Nucleus accumbens (tissue), 56 donors: Measurements from ENCODE around the gene SLC25A15.
"Not testable (repeated sequence)": the region's sequence is repeated elsewhere in the genome, so short reads cannot be mapped to it uniquely, and the experiment has no call there.

Experiments
- DNase-seq, 56 donors: peaks; one replicate each; lab custom pipeline; 2025; lab: John Stamatoyannopoulos, UW

SLC25A15 gene

DNA sequence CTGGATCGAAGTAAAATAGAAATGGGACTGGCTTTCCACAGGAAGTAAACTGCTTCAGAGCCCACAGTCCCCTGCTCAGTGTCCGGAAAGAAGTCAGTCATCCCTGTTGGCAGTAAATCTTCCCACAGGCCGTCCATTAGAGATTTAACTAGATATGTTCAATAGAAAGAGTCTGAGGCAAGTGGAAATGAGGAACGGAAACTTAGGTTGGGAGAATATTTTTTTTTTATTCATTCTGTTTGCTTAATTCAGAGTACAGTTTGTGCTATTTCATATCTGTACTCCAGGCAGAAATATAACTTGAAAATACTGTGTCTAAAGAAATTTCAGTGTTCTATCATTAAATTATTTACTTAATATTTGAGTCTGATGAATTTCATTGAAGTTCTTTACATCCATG is 22.7 kb downstream of the SLC25A15 start:
- no peak for DNase-seq

DNA sequence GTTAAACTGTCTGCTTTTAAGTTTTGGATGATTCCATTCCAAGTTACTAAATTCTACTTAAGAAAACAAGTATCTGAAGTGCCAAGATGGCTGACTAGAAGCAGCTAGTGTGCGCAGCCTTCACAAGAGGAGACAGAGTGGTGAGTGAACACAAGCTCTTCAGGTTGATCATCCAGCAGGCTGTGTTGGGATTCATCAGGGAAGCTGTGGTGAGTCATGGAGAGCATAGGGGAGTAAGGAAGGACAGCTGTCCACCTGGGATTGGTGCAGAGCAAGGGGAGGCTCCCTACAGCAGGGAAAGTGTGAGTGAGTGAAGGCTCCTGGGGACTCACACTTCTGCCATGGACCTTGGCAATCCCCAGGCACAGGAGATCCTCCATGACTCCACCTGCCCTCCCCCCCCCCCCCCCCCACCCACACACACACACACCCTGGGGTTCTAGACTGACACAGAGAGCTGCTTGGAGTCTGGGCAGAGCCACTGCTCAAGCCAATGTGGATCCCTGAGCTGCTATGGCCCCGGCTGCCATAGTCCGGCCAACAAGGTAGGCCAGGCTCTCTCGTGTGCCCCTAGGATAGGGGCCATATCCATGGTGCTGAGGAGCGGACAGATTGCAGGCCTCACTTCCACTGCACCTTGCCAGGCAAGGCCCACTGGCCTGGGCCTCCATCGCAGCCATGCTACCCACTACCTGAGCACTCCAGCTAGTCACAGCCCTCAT is 23.5 kb downstream of the SLC25A15 start:
- DNase-seq = no peak

DNA sequence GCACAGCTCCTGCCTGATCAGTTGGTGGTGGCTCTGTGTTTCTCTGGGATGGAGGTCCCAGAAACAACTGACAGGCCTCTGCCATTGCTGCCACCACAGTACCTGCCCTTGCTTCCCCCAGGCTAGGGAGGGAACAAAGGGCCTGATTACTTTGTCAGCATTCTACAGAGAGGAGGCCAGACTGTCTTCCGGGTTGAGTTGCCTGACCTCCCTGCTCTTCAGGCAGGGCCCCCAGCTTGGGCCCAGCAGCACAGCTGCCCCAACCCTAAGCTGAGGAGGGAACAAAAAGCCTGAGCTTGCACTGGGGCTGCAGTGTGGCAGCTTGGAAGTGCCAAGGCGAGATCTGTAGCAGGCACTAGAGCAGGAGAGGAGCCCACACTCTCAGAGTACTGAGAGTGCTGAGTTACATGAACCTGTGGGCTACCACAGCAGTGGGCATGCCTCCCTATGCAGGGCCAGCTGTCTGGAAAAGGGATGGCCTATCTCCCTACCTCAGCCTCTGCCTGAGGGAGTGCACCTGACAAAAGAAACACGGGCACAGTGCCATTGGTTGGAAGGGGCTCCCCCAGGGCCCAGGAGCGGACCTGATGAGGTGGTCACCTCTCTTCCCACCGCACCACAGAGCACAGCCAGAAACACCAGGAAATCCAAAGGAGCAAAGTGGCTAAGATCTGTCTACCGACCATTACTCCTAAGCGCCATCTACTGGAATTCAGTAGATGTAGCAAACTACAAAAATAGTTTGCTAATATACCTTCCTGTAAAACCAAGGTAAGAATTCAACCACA is 24.4 kb downstream of the SLC25A15 start:
- DNase-seq = no peak

DNA sequence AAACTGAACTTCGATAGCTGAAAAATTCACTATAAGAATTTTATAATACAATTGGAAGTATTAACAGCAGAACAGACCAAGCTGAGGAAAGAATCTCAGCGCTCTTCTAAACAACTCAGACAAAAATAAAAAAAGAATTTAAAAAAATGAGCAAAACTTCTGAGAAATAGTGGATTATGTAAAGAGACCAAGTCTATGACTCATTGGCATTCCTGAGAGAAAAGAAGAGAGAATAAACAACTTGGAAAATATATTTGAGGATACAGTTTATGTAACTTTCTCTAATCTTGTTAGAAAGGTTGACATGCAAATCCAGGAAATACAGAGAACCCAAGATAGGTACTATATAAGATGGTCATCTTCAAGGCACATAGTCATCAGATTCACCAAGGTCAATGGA is 25.4 kb downstream of the SLC25A15 start:
- DNase-seq = no peak

DNA sequence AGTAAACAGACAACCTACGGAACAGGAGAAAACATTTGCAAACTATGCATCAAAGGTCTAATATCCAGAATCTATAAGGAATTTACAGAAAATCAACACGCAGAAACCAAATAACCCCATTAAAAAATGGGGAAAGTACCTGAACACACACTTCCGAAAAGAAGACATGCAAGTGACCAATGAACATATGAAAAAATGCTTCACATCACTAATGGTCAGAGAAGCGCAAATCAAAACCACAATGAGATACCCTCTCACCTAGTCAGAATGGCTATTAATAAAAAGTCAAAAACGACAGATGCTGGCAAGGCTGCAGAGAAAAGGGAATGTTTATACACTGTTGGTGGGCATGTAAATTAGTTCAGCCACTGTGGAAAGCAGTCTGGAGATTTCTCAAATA is 29.5 kb downstream of the SLC25A15 start:
- no peak for DNase-seq

DNA sequence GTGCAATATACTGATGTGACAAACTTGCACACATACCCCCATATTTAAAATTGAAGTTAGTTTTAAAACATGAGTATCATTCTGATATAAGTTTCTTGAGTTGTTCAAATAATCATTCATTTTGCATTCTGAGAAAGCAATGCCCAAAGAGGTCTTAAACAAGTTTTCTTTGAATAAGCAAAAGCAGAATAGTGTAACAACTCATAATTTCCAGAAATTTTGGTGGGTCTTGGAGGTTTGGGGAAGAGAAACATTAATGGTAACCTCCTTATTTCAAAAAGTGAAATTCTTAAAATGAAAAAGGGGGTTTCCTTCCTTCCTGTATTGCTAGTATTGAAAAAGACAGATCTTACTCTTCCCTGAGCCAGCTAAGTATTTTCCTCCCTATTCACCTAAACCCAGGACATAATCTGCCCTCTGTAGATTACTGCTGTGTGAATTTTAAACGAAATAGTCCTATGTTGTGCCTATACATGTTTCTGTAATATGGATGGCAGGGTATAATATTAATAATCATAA is 30.4 kb downstream of the SLC25A15 start:
- no peak for DNase-seq

DNA sequence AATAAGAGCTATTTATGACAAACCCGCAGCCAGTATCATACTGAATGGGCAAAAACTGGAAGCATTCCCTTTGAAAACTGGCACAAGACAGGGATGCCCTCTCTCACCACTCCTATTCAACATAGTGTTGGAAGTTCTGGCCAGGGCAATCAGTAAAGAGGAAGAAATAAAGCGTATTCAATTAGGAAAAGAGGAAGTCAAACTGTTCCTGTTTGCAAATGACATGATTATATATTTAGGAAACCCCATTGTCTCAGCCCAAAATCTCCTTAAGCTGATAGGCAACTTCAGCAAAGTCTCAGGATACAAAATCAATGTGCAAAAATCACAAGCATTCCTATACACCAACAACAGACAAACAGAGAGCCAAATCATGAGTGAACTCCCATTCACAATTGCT is 50.3 kb downstream of the SLC25A15 start:
- not testable (repeated sequence) for DNase-seq

DNA sequence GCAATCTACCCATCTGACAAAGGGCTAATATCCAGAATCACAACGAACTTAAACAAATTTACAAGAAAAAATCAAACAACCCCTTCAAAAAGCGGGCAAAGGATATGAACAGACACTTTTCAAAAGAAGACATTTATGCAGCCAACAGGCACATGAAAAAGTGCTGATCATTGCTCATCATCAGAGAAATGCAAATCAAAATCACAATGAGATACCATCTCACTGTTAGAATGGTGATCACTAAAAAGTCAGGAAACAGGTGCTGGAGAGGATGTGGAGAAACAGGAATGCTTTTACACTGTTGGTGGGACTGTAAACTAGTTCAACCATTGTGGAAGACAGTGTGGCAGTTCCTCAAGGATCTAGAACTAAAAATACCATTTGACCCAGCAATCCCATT is 51.5 kb downstream of the SLC25A15 start:
- DNase-seq = not testable (repeated sequence)
